Stimulated activated CD4-positive, alpha-beta T cell treated with anti-CD3 and anti-CD28 coated beads, Interleukin-1b, Interleukin-23, amount 100 ng/mL, for 1 hour (primary cell): ENCODE results near the gene SRGAP1.
"Not testable (repeated sequence)": the region's sequence is repeated elsewhere in the genome, so short reads cannot be mapped to it uniquely, and the experiment has no call there.

Source experiments
- DNase-seq, 2 donors: peaks; one replicate each; pipeline ENCODE4 v3.0.0-alpha.2; 2020; ENCODE audit warnings: low read depth in 2 of 2

SRGAP1 gene

GRCh38 chr12:64053117-64053516 lies 208.6 kb downstream of the SRGAP1 start:
- DNase-seq = no peak

GRCh38 chr12:64054079-64054520 lies 209.6 kb downstream of the SRGAP1 start:
- DNase-seq = no peak

GRCh38 chr12:64056741-64057140 lies 212.2 kb downstream of the SRGAP1 start:
- DNase-seq = no peak

GRCh38 chr12:64057706-64058105 lies 213.2 kb downstream of the SRGAP1 start:
- DNase-seq = no peak

- no peak for DNase-seq
Observed at GRCh38 chr12:64058541-64059265, 214.2 kb downstream of the SRGAP1 start.

GRCh38 chr12:64059685-64060084 lies 215.2 kb downstream of the SRGAP1 start:
- DNase-seq = no peak

- DNase-seq = no peak
Observed at GRCh38 chr12:64061868-64062375, 217.4 kb downstream of the SRGAP1 start.

- no peak for DNase-seq
Observed at GRCh38 chr12:64063121-64063520, 218.6 kb downstream of the SRGAP1 start.

GRCh38 chr12:64064240-64064639 lies 219.7 kb downstream of the SRGAP1 start:
- DNase-seq = no peak

- no peak for DNase-seq
Observed at GRCh38 chr12:64064706-64065105, 220.2 kb downstream of the SRGAP1 start.

GRCh38 chr12:64065881-64066451 lies 221.5 kb downstream of the SRGAP1 start:
- no peak for DNase-seq

GRCh38 chr12:64066776-64067175 lies 222.3 kb downstream of the SRGAP1 start:
- no peak for DNase-seq

GRCh38 chr12:64070454-64070853 lies 226.0 kb downstream of the SRGAP1 start:
- DNase-seq = no peak

- no peak for DNase-seq
Observed at GRCh38 chr12:64072916-64073575, 228.5 kb downstream of the SRGAP1 start.

GRCh38 chr12:64076565-64076964 lies 232.1 kb downstream of the SRGAP1 start:
- DNase-seq = not testable (repeated sequence)

- DNase-seq = no peak
Observed at GRCh38 chr12:64077922-64078321, 233.4 kb downstream of the SRGAP1 start.

- DNase-seq = no peak
Observed at GRCh38 chr12:64080319-64081007, 236.0 kb downstream of the SRGAP1 start.

- no peak for DNase-seq
Observed at GRCh38 chr12:64081008-64081404, 236.5 kb downstream of the SRGAP1 start.

- no peak for DNase-seq
Observed at GRCh38 chr12:64082116-64082515, 237.6 kb downstream of the SRGAP1 start.

- DNase-seq = no peak
Observed at GRCh38 chr12:64082866-64083268, 238.4 kb downstream of the SRGAP1 start.

GRCh38 chr12:64083285-64084210 lies 239.0 kb downstream of the SRGAP1 start:
- DNase-seq = no peak
